CD14-positive monocyte (primary cell): ENCODE results near the gene CISTR. TPM values are rescaled to one million over a fixed set of nuclear protein-coding genes. Genes with fewer than 3 reads are reported as not detected.

Source experiments
- DNase-seq, 3 donors: peaks; one replicate each; pipeline ENCODE4 v3.0.0-alpha.2; 2011 to 2022
- H2AFZ ChIP-seq: 2 replicates; pipeline ENCODE4 v1.6.0; 2012; ENCODE audit warnings: mild to moderate bottlenecking, low read depth, low read length, inconsistent platforms; ENCODE audit not compliant: insufficient read depth, poor library complexity, severe bottlenecking
- H3K27ac ChIP-seq, 2 donors: 1 replicate in 1 of 2; 2 replicates in 1 of 2; pipeline ENCODE4 v1.5.1; 2012 to 2013; ENCODE audit warnings: low read length in 2 of 2, control low read depth in 1 of 2, inconsistent platforms in 1 of 2, low read depth in 1 of 2, mild to moderate bottlenecking in 1 of 2
- H3K27me3 ChIP-seq, 2 donors: one replicate each; pipeline versions ENCODE4 v1.6.0 to v1.6.1; 2011 to 2013; ENCODE audit warnings: low read length in 2 of 2; ENCODE audit not compliant: control insufficient read depth in 2 of 2, insufficient read depth in 2 of 2
- H3K36me3 ChIP-seq, 2 donors: replicated peaks in 1 of 2; 1 replicate in 1 of 2; 2 replicates in 1 of 2; pipeline versions ENCODE4 v1.5.1 to v1.6.1; 2012 to 2013; ENCODE audit warnings: low read length in 2 of 2, control low read depth in 1 of 2, inconsistent platforms in 1 of 2, mild to moderate bottlenecking in 1 of 2; ENCODE audit not compliant: insufficient read depth in 2 of 2, control insufficient read depth in 1 of 2
- H3K4me1 ChIP-seq, 2 donors: 1 replicate in 1 of 2; 2 replicates in 1 of 2; pipeline versions ENCODE4 v1.5.1 to v1.6.1; 2012 to 2013; ENCODE audit warnings: low read length in 2 of 2, control low read depth in 1 of 2, inconsistent platforms in 1 of 2, mild to moderate bottlenecking in 1 of 2, moderate library complexity in 1 of 2; ENCODE audit not compliant: insufficient read depth in 2 of 2, control insufficient read depth in 1 of 2
- H3K4me2 ChIP-seq: replicated peaks from 2 replicates; pipeline ENCODE3; 2012; ENCODE audit warnings: low read length, moderate library complexity, mild to moderate bottlenecking; ENCODE audit not compliant: poor library complexity, severe bottlenecking; ENCODE audit errors: extremely low read depth
- H3K4me3 ChIP-seq, 3 experiments: fragments of 200-600 bp in 1 of 3; sonication (generic) in 1 of 3; replicated peaks in 1 of 3; 1 replicate in 2 of 3; 2 replicates in 1 of 3; pipeline ENCODE4 v1.5.1; 2011 to 2013; ENCODE audit warnings: low read length in 3 of 3, mild to moderate bottlenecking in 3 of 3, control low read depth in 2 of 3, low read depth in 2 of 3, inconsistent platforms in 1 of 3, moderate library complexity in 1 of 3
- H3K79me2 ChIP-seq: 2 replicates; pipeline ENCODE4 v1.6.0; 2012; ENCODE audit warnings: mild to moderate bottlenecking, control low read depth, inconsistent platforms, low read length, moderate library complexity; ENCODE audit not compliant: insufficient read depth
- H3K9ac ChIP-seq: 2 replicates; pipeline ENCODE4 v1.6.0; 2017; ENCODE audit warnings: low read length, mild to moderate bottlenecking; ENCODE audit not compliant: insufficient read depth, poor library complexity, severe bottlenecking
- H3K9me3 ChIP-seq, 2 donors: replicated peaks in 1 of 2; 1 replicate in 1 of 2; 2 replicates in 1 of 2; pipeline versions ENCODE4 v1.5.1 to v1.6.1; 2012 to 2013; ENCODE audit warnings: low read length in 2 of 2, control low read depth in 1 of 2; ENCODE audit not compliant: control insufficient read depth in 1 of 2, insufficient read depth in 1 of 2
- H4K20me1 ChIP-seq: 2 replicates; pipeline ENCODE4 v1.6.0; 2012; ENCODE audit warnings: mild to moderate bottlenecking, low read length, control low read depth, moderate library complexity; ENCODE audit not compliant: insufficient read depth
- H3K27ac Mint-ChIP-seq, 7 donors: one replicate each; pipeline ENCODE4 v1.8.0; 2020; ENCODE audit warnings: mild to moderate bottlenecking in 7 of 7, mixed read lengths in 7 of 7, moderate library complexity in 6 of 7, inconsistent platforms in 2 of 7
- H3K27me3 Mint-ChIP-seq, 3 donors: one replicate each; pipeline ENCODE4 v1.8.0; 2021 to 2022; ENCODE audit warnings: low read depth in 3 of 3, mild to moderate bottlenecking in 3 of 3, mixed read lengths in 3 of 3, moderate library complexity in 3 of 3, inconsistent platforms in 1 of 3
- H3K36me3 Mint-ChIP-seq, 2 donors: one replicate each; pipeline ENCODE4 v1.8.0; 2020; ENCODE audit warnings: mixed read lengths in 2 of 2, inconsistent platforms in 1 of 2, mild to moderate bottlenecking in 1 of 2
- H3K4me1 Mint-ChIP-seq: one replicate; pipeline ENCODE4 v1.8.0; 2020; ENCODE audit warnings: mild to moderate bottlenecking, mixed read lengths
- H3K4me3 Mint-ChIP-seq, 2 donors: one replicate each; pipeline ENCODE4 v1.8.0; 2020; ENCODE audit warnings: mild to moderate bottlenecking in 2 of 2, mixed read lengths in 2 of 2, moderate library complexity in 1 of 2
- H3K9me3 Mint-ChIP-seq, 7 donors: one replicate each; pipeline ENCODE4 v1.8.0; 2020 to 2022; ENCODE audit warnings: mixed read lengths in 7 of 7, mild to moderate bottlenecking in 6 of 7, moderate library complexity in 6 of 7, inconsistent platforms in 2 of 7
- CTCF ChIP-seq: fragments of 200-600 bp; IDR thresholded peaks from one replicate; pipeline ENCODE4 v1.8.0; 2022; ENCODE audit warnings: antibody characterized with exemption, mild to moderate bottlenecking
- WGBS: methylation state at CpG from one replicate; pipeline ENCODE4 v1.1.5; 2013; ENCODE audit warnings: missing lambda C conversion rate; ENCODE audit not compliant: insufficient coverage; 5-methylcytosine and 5-hydroxymethylcytosine counted together
- intact Hi-C, 2 donors: fragments of 100-400 bp; cut with micrococcal nuclease; formaldehyde crosslinking; loops; one replicate each; pipeline versions ENCODE4 v1.15.0 to v1.15.1; 2023
- polyA plus RNA-seq, 3 donors: library from polyadenylated mRNA; depleted of rRNA in 1 of 3; unstranded in 2 of 3; stranded (reverse) in 1 of 3; fragments of 300-500 nt in 2 of 3; fragments of >200 nt in 1 of 3; fragmentation: Illumina TruSeq in 2 of 3; gene quantifications; 1 replicate in 2 of 3; 2 replicates in 1 of 3; pipeline ENCODE4 v1.2.3, GENCODE V29; 2012 to 2021

Gene CISTR
- polyA plus RNA-seq, 3 donors = not detected

GRCh38 chr12:53777936-53778644 is 26.3 kb upstream of the CISTR start:
- no peak overlapping the region for H2AFZ ChIP-seq
- Mint-ChIP-seq H3K36me3 (no peaks in the 10 kb centered on the region), H3K4me3 (no peak overlapping the region), H3K27ac (no peak overlapping the region), H3K4me1 (no peaks in the 10 kb centered on the region), H3K27me3 (peaks cover 52 to 68% (median 53%) of the 10 kb centered on the region in 3 donors), H3K9me3 (peaks cover 0 to 4% (median 0%) of the 10 kb centered on the region in 7 donors)
- no peaks in the 10 kb centered on the region for H3K4me1 ChIP-seq
- no peaks in the 10 kb centered on the region for H3K79me2 ChIP-seq
- WGBS = no CpG with 5 or more reads among the region's 4 CpGs
- no peak overlapping the region for H3K9ac ChIP-seq
- H3K9me3 ChIP-seq = no peaks in the 10 kb centered on the region
- intact Hi-C loops = no loop called here
- no peaks in the 10 kb centered on the region for H4K20me1 ChIP-seq
- peaks cover 38% of the 10 kb centered on the region in 2 donors for H3K27me3 ChIP-seq
- H3K4me2 ChIP-seq = no peak overlapping the region
- no peak overlapping the region for H3K27ac ChIP-seq
- H3K36me3 ChIP-seq = no peaks in the 10 kb centered on the region
- no peak for DNase-seq
- TF ChIP-seq CTCF = no peak
- no peak overlapping the region for H3K4me3 ChIP-seq

GRCh38 chr12:53777412-53777811 is 25.6 kb upstream of the CISTR start:
- no peaks in the 10 kb centered on the region for H3K4me1 Mint-ChIP-seq
- WGBS = 92% methylated on average over 2 of the region's 2 CpGs
- no peaks in the 10 kb centered on the region for H3K36me3 Mint-ChIP-seq
- Histone ChIP-seq H3K4me2 (no peak overlapping the region), H4K20me1 (no peaks in the 10 kb centered on the region), H2AFZ (no peak overlapping the region), H3K4me3 (no peak overlapping the region), H3K9me3 (no peaks in the 10 kb centered on the region), H3K4me1 (no peaks in the 10 kb centered on the region), H3K79me2 (no peaks in the 10 kb centered on the region), H3K27me3 (peaks cover 34 to 44% of the 10 kb centered on the region in 2 donors), H3K27ac (no peak overlapping the region), H3K9ac (no peak overlapping the region), H3K36me3 (no peaks in the 10 kb centered on the region)
- peaks cover 0 to 4% (median 0%) of the 10 kb centered on the region in 7 donors for H3K9me3 Mint-ChIP-seq
- DNase-seq = no peak
- H3K27me3 Mint-ChIP-seq = peaks cover 46 to 66% (median 50%) of the 10 kb centered on the region in 3 donors
- H3K4me3 Mint-ChIP-seq = peak overlapping the region in 1 of 2 donors; percentile 36
- intact Hi-C loops = no loop called here
- H3K27ac Mint-ChIP-seq = no peak overlapping the region
- TF ChIP-seq CTCF = no peak
